Measurements from ENCODE around the gene PWWP2B. TPM values are rescaled to one million over a fixed set of nuclear protein-coding genes. Genes with fewer than 3 reads are reported as not detected.

The PWWP2B gene
- total and polyA plus RNA-seq, 2 of the 4 experiments (the other 2 are of a cell fraction): 1.7 to 2.2 TPM

DNA sequence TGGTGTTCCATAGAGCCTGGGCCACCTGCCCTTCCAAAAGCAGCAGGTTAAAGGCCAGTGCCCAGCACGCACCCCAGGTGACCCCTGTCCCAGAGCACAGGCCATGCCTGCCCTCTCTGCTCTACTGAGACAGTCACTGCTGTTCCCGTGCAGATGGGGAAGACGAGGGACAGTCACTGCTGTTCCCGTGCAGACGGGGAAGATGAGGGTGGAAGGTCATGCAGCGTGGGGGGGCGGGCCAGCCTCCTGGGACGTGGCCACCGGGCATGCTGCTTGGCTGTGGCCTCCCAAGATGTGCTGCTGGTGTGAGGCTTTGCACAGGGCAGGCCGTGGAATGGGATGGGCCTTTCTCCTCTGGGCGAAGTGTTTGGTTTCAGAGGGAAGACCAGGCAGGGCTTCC lies 46.6 kb upstream of the PWWP2B start:
- Histone ChIP-seq H2BK20ac (ENCODE audit: low read depth, low read length) (no peak overlapping the region), H3K9me1 (ENCODE audit: insufficient read depth, low read length) (no peaks in the 10 kb centered on the region), H3K4me3 (ENCODE audit: insufficient read depth, low read depth, low read length) (no peak overlapping the region), H2BK5ac (ENCODE audit: low read depth, low read length, poor library complexity, severe bottlenecking) (no peak overlapping the region), H3K36me3 (ENCODE audit: control insufficient read depth, insufficient read depth, low read length) (peaks cover 7% of the 10 kb centered on the region; the same call in 1 of the 2 replicates), H4K20me1 (ENCODE audit: insufficient read depth, low read length) (no peaks in the 10 kb centered on the region; the same call in 1 of the 2 replicates), H4K91ac (ENCODE audit: insufficient read depth, low read depth, low read length) (no peak overlapping the region), H2BK120ac (ENCODE audit: low read depth, low read length) (no peak overlapping the region), H3K27me3 (ENCODE audit: control insufficient read depth, insufficient read depth, low read length) (no peaks in the 10 kb centered on the region), H3K9ac (ENCODE audit: low read depth, low read length) (no peak overlapping the region), H4K8ac (ENCODE audit: low read depth in 2 of 2, low read length in 2 of 2) (no peak overlapping the region), H3K56ac (ENCODE audit: extremely low read depth, insufficient read depth, low read length) (no peak overlapping the region), H2AK9ac (replicated peaks; ENCODE audit: low read depth, low read length, poor library complexity) (no peak overlapping the region), H3K4me1 (ENCODE audit: control insufficient read depth, insufficient read depth, low read length) (no peaks in the 10 kb centered on the region), H4K5ac (ENCODE audit: low read depth, low read length) (no peak overlapping the region), H2BK15ac (ENCODE audit: low read depth, low read length) (no peak overlapping the region), H3K4ac (ENCODE audit: low read depth, low read length) (no peak overlapping the region), H3K18ac (ENCODE audit: low read depth, low read length) (no peak overlapping the region), H3K79me1 (ENCODE audit: low read depth in 1 of 2, low read length in 2 of 2) (no peaks in the 10 kb centered on the region), H3K9me3 (ENCODE audit: control insufficient read depth, insufficient read depth, low read length) (no peaks in the 10 kb centered on the region), H3K14ac (replicated peaks; ENCODE audit: low read depth, low read length) (no peak overlapping the region), H3K27ac (ENCODE audit: insufficient read depth, low read length) (no peak overlapping the region), H3K4me2 (ENCODE audit: low read depth, low read length) (no peak overlapping the region), H2AK5ac (ENCODE audit: low read depth, low read length) (no peak overlapping the region), H3K23ac (ENCODE audit: low read depth, low read length) (no peak overlapping the region), H2AFZ (replicated peaks; ENCODE audit: low read length, poor library complexity) (peak overlapping the region; percentile 32)
- intact Hi-C loops (cut with micrococcal nuclease) (no loop called here), in situ Hi-C loops (cut with MboI; ENCODE audit: low sequenced_read_pairs) (no loop called here), dilution Hi-C loops (cut with HindIII; ENCODE audit: low sequenced_read_pairs, unreplicated experiment) (no loop called here)
- no peak for DNase-seq
- POLR2A ChIA-PET (ENCODE audit: unreplicated experiment): no interaction called here
- TF ChIP-seq FOS (IDR thresholded peaks at IDR 0.05; ENCODE audit: low read depth, low read length): no peak
- no peak for TF ChIP-seq CEBPB (IDR thresholded peaks at IDR 0.05; ENCODE audit: low read depth, low read length)
- no peak for TF ChIP-seq SMC3 (IDR thresholded peaks at IDR 0.05; ENCODE audit: low read depth, low read length)
- TF ChIP-seq, protein P1, sequence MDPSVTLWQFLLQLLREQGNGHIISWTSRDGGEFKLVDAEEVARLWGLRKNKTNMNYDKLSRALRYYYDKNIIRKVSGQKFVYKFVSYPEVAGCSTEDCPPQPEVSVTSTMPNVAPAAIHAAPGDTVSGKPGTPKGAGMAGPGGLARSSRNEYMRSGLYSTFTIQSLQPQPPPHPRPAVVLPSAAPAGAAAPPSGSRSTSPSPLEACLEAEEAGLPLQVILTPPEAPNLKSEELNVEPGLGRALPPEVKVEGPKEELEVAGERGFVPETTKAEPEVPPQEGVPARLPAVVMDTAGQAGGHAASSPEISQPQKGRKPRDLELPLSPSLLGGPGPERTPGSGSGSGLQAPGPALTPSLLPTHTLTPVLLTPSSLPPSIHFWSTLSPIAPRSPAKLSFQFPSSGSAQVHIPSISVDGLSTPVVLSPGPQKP (IDR thresholded peaks at IDR 0.05; ENCODE audit: borderline replicate concordance, low read depth, low read length): no peak
- TF ChIP-seq BHLHE40 (IDR thresholded peaks at IDR 0.05; ENCODE audit: low read depth, low read length): no peak
- no peak for TF ChIP-seq MAFK (IDR thresholded peaks at IDR 0.05; ENCODE audit: low read depth, low read length)
- TF ChIP-seq USF2 (IDR thresholded peaks at IDR 0.05; ENCODE audit: low read depth, low read length): no peak
- no peak for TF ChIP-seq NFE2L2 (IDR thresholded peaks at IDR 0.05; ENCODE audit: low read depth, low read length)
- no peak for TF ChIP-seq CHD1 (IDR thresholded peaks at IDR 0.05; ENCODE audit: low read depth, low read length)
- no peak for TF ChIP-seq POLR2A (IDR thresholded peaks at IDR 0.05; ENCODE audit: low read depth, low read length)
- CTCF ChIA-PET: no interaction called here
- no peak for ATAC-seq (ENCODE audit: low read depth)
- no CpG with 5 or more reads among the region's 11 CpGs for WGBS, 2 experiments (ENCODE audit: extremely low coverage in 2 of 2, insufficient read length in 1 of 2)
- no TSS peak for BruUV-seq (replicated peaks)

Measured in IMR-90 (cell line).